GM10266 (cell line): ENCODE data around the gene CNTRL.
"Not testable (repeated sequence)": the region's sequence is repeated elsewhere in the genome, so short reads cannot be mapped to it uniquely, and the experiment has no call there.

ENCODE experiments used
- DNase-seq: peaks from one replicate; pipeline ENCODE4 v3.0.0; 2012; ENCODE audit errors: extremely low spot score
- CTCF ChIP-seq: IDR thresholded peaks from 2 replicates; pipeline ENCODE4 v1.5.1; 2012; ENCODE audit warnings: mild to moderate bottlenecking, low read depth; ENCODE audit not compliant: control insufficient read depth, insufficient read depth; ENCODE audit errors: missing control alignments

Gene CNTRL

GRCh38 chr9:121071756-121072421, 2.9 kb upstream of the CNTRL start:
- peak; percentile 71 for DNase-seq
- no peak for TF ChIP-seq CTCF

DNA sequence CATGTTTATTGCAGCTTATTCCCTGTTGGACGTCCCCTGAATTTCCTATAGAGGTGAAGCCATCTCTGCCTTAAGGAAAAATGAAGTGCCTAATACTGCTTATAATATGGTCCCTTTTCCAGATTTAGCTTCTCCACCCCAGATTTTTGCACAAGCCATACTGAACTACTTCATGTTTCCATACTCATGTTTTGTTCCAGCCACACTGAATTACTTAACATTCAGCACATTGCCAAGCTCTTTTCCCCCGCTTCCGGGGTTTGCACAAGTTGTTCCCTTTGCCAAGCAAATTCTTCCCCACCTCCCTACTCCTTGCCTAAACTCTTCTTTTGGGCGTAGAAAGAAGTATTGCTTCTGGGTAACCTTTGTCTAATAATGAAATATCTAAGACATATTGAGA, 1.7 kb upstream of the CNTRL start:
- DNase-seq = no peak
- no peak for TF ChIP-seq CTCF

DNA sequence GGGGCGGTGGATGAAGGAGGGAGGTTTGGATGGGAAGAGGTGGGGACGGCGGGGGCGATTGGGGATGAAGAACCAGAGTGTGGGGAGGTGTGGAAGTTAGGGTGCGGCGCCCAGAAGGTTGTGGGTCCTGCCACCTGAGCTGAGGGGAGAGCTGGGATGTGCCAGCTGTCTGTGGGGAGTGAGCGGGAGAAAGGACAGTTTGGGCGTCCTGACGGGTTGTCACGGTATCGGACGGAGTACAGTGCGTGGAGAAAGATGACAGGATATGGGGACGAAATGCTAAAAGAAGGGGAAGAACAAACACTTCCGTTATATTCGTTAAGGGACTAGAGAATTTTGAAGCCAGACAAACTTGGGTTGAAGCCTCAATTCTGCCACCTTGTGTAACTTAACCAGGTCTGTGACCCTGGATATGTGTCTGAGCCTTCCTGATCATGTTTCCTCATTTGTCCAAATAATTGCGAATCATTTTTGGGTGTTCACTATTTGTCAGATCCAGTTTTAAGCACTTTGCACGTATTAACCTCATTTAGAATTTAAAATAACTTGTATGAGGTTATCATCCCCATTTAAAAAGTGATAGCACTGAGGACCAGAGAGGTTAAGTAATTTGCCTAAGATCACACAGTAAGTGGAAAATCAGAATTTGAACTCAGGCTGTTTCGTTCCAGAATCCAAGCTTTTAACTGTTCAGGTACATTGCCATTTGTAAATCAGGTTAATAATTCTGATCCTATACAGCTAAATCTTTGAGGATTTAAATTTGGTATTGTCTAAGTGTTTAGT, 689 bp downstream of the CNTRL start:
- peak; percentile 25 for DNase-seq

DNA sequence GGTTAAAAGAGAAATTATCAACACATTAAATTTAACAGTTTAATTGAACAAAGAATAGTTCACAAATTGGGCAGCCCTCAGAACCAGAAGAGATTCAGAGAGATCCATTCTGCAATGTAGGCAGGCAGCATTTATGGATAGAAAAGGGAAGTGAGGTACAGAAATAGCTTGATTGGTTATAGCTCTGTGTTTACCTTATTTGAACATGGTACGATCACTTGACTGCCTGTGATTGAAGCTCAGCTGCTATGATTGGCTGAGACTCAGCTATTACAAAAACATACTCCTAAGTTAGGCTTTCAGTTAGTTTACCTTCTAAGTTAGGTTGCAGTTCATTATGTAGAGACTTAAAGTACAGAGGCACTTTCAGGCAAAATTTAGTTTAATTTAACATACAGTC, 7.3 kb downstream of the CNTRL start:
- DNase-seq = no peak
- TF ChIP-seq CTCF = no peak

More for the DNA sequence above, 689 bp downstream of the CNTRL start:
- TF ChIP-seq CTCF = peak; percentile 5

GRCh38 chr9:121085661-121086060, 10.9 kb downstream of the CNTRL start:
- TF ChIP-seq CTCF = no peak
- DNase-seq = no peak

DNA sequence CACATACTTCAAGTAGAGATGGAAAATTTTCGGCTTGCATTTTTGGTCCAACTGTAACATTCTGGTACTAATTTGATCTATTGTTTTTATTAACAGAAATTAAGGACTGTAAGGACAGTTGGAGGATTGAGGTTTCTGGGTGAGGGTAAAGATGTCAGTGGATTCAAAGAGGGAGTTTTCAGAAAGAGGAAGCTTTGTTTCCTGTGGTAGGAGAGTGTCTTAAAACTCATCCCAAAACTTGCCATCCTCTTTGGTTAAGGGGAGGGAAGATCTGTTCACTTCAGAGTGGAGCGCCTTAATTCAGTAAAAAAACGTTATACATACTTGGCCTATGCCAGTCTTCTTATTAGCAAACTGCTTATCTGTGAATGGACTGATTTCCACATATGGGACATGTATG, 13.8 kb downstream of the CNTRL start:
- no peak for DNase-seq
- no peak for TF ChIP-seq CTCF

DNA sequence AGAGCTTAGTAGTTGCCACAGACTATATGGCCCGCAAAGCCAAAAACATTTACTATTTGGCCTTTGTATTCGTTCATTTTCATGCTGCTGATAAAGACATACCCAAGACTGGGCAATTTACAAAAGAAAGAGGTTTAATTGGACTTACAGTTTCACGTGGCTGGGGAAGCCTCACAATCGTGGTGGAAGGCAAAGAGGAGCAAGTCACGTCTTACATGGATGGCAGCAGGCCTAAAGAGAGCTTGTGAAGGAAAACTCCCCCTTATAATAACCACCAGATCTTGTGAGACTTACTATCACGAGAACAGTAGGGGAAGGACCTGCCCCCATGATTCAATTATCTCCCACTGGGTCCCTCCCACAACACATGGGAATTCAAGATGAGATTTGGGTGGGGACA, 16.0 kb downstream of the CNTRL start:
- DNase-seq = not testable (repeated sequence)
